Mononuclear cell (primary cell): ENCODE measurements around the gene TMEM203. TPM values are rescaled to one million over a fixed set of nuclear protein-coding genes. Genes with fewer than 3 reads are reported as not detected.

ENCODE experiments used
- H3K27me3 ChIP-seq: 2 replicates; pipeline ENCODE4 v1.6.0; 2011; ENCODE audit warnings: low read length, control low read depth; ENCODE audit not compliant: insufficient read depth
- H3K4me1 ChIP-seq: 2 replicates; pipeline ENCODE4 v1.5.1; 2011; ENCODE audit warnings: mild to moderate bottlenecking, low read length, control low read depth; ENCODE audit not compliant: insufficient read depth
- H3K4me3 ChIP-seq: 2 replicates; pipeline ENCODE4 v1.5.1; 2011; ENCODE audit warnings: mild to moderate bottlenecking, low read length, moderate library complexity
- H3K9me3 ChIP-seq: 2 replicates; pipeline ENCODE4 v1.5.1; 2011; ENCODE audit warnings: low read depth, mild to moderate bottlenecking, control low read depth, low read length
- total RNA-seq: library from RNA; depleted of rRNA; stranded (reverse); fragments of >200 nt; gene quantifications from one replicate; pipeline ENCODE4 v1.2.3, GENCODE V29; 2012

The TMEM203 gene
- total RNA-seq, 1 donor, result 21.1 TPM

DNA sequence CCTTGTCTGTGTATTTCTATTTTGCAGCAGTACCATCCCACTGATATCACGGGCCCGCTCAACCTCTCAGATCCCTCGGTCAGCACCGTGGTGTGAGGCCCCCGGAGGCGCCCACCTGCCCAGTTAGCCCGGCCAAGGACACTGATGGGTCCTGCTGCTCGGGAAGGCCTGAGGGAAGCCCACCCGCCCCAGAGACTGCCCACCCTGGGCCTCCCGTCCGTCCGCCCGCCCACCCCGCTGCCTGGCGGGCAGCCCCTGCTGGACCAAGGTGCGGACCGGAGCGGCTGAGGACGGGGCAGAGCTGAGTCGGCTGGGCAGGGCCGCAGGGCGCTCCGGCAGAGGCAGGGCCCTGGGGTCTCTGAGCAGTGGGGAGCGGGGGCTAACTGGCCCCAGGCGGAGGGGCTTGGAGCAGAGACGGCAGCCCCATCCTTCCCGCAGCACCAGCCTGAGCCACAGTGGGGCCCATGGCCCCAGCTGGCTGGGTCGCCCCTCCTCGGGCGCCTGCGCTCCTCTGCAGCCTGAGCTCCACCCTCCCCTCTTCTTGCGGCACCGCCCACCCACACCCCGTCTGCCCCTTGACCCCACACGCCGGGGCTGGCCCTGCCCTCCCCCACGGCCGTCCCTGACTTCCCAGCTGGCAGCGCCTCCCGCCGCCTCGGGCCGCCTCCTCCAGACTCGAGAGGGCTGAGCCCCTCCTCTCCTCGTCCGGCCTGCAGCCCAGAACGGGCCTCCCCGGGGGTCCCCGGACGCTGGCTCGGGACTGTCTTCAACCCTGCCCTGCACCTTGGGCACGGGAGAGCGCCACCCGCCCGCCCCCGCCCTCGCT lies 37.5 kb downstream of the TMEM203 start:
- Histone ChIP-seq H3K9me3 (no peaks in the 10 kb centered on the region), H3K4me3 (no peak overlapping the region), H3K27me3 (peaks cover 32% of the 10 kb centered on the region), H3K4me1 (peaks cover 7% of the 10 kb centered on the region)

- Histone ChIP-seq H3K4me3 (no peak overlapping the region), H3K4me1 (peaks cover 7% of the 10 kb centered on the region), H3K9me3 (no peaks in the 10 kb centered on the region), H3K27me3 (peaks cover 34% of the 10 kb centered on the region)
These were observed 38.1 kb downstream of the TMEM203 start for GRCh38 chr9:137167277-137167746.

- Histone ChIP-seq H3K4me1 (peaks cover 7% of the 10 kb centered on the region), H3K27me3 (peaks cover 34% of the 10 kb centered on the region), H3K9me3 (no peaks in the 10 kb centered on the region), H3K4me3 (no peak overlapping the region)
These were observed 38.8 kb downstream of the TMEM203 start for GRCh38 chr9:137166380-137167229.

DNA sequence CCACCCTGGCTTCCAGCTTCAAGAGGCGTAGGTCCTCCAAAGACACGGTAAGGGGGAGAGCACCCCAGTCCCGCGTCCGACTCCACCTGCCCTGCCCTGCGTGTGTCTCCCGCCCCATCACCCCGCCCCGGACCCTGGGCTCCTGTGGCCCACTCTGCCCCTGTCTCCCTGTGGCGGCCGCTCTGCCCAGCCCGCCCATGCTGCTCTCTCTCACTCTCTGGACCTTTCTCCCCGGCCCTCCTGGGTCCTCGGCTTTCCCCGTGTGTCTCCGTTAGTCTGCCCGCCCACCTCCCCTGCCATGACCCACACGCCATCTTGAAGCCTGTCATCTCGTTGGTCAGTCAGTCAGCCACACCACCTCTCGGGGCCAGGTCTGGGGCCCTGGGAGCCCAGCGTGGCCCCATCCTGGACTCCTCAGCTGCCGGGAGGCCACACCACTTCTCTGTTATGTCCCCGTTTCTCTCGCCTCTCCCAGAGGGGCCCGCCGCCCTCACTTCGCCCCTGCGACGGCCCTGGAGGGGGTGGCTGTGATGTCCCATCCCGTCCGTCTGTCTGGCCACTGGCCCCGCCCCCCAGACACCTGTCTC lies 40.1 kb downstream of the TMEM203 start:
- Histone ChIP-seq H3K4me3 (no peak overlapping the region), H3K27me3 (peaks cover 28% of the 10 kb centered on the region), H3K4me1 (peaks cover 7% of the 10 kb centered on the region), H3K9me3 (no peaks in the 10 kb centered on the region)

DNA sequence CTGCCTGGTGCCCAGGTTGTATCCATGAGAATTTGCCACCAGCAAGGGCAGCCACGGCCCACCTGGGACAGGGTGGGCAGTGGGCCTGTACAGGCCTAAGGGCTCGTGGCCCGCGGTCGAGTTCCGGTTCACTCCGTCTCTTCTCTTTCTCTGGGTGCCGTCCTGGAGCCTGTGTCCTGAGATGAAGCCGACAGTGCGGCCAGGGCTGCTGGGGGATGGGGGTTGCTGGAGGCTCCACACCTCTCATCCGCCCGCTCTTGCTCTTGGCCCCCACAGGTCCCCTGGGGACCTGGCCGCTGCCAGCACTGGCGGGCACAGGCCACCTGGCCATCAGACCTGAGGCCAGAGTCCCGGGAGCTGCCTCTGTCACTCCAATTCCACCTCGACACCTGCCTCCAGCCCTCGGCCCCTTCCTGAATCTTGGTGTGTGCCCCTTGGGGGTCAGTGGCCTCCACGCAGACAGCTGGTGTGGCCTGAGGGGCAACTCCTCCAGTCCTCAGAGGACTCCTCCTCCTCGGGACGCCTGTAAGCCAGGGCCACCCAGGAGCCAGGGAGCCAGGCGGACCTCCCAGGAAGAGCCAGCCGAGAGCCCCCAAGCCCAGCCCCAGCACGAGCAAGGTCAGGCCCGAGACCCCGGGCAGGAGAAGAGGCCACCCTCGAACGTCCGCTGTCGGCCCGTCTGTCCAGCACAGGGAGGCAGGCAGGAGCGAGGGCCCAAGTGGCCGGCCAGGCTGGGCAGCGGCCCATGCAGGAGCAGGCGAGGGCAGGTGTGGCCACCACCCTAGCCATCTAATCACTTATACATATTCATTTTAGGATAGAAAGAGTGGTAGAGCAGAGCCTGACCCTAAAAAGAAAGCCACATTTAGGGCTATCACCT lies 40.8 kb downstream of the TMEM203 start:
- Histone ChIP-seq H3K27me3 (peaks cover 23% of the 10 kb centered on the region), H3K9me3 (no peaks in the 10 kb centered on the region), H3K4me1 (peaks cover 7% of the 10 kb centered on the region), H3K4me3 (no peak overlapping the region)

- peaks cover 27% of the 10 kb centered on the region for H3K27me3 ChIP-seq
- H3K4me3 ChIP-seq, result no peak overlapping the region
- H3K9me3 ChIP-seq, result no peaks in the 10 kb centered on the region
- H3K4me1 ChIP-seq, result no peaks in the 10 kb centered on the region
These were observed 41.6 kb downstream of the TMEM203 start for GRCh38 chr9:137163805-137164204.

- H3K27me3 ChIP-seq, result peaks cover 30% of the 10 kb centered on the region
- H3K4me1 ChIP-seq, result no peaks in the 10 kb centered on the region
- no peak overlapping the region for H3K4me3 ChIP-seq
- no peaks in the 10 kb centered on the region for H3K9me3 ChIP-seq
These were observed 42.1 kb downstream of the TMEM203 start for GRCh38 chr9:137163365-137163715.

GRCh38 chr9:137162505-137163364 lies 42.7 kb downstream of the TMEM203 start:
- H3K4me1 ChIP-seq, result no peaks in the 10 kb centered on the region
- no peaks in the 10 kb centered on the region for H3K9me3 ChIP-seq
- H3K4me3 ChIP-seq, result no peak overlapping the region
- H3K27me3 ChIP-seq, result peaks cover 35% of the 10 kb centered on the region

GRCh38 chr9:137161558-137162486 lies 43.6 kb downstream of the TMEM203 start:
- no peaks in the 10 kb centered on the region for H3K4me1 ChIP-seq
- H3K9me3 ChIP-seq, result no peaks in the 10 kb centered on the region
- H3K4me3 ChIP-seq, result no peak overlapping the region
- H3K27me3 ChIP-seq, result peaks cover 39% of the 10 kb centered on the region

DNA sequence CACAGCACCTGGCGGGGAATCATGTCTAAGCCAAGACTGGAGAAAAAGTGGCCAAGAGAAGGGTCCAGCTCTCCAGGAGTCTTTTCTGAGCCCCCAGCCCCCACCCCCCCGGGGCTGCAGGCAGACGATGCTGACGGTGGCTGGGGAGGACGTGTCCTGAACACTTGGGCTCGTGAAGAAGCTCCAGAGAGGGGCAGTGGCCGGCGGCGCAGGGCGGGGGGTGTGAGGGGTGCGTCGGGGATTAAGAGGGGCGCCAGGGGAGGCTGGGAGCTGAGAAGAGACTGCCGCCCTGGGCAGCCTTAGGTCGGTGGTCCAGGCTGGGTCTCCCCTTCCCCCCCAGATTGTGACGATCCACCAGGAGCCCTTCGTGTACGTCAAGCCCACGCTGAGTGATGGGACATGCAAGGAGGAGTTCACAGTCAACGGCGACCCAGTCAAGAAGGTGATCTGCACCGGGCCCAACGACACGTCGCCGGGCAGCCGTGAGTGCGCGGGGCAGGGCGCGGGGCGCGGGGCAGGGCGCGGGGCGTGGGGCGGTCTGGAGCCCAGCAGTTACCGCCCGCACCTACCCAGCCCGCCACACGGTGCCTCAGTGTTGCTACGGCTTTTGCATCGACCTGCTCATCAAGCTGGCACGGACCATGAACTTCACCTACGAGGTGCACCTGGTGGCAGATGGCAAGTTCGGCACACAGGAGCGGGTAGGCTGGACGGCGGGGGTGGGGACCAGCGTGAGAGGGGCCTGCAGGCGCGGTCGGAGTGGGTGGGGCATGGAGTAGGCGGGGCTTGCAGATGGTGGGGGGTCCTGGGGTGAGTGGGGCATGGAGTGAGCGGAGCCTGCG lies 44.5 kb downstream of the TMEM203 start:
- Histone ChIP-seq H3K9me3 (no peaks in the 10 kb centered on the region), H3K4me3 (no peak overlapping the region), H3K4me1 (peaks cover 7% of the 10 kb centered on the region), H3K27me3 (peaks cover 37% of the 10 kb centered on the region)

GRCh38 chr9:137160054-137160425 lies 45.4 kb downstream of the TMEM203 start:
- peaks cover 37% of the 10 kb centered on the region for H3K27me3 ChIP-seq

More at GRCh38 chr9:137160054-137160425, 45.4 kb downstream of the TMEM203 start:
- Histone ChIP-seq H3K4me3 (no peak overlapping the region), H3K9me3 (no peaks in the 10 kb centered on the region), H3K4me1 (peaks cover 7% of the 10 kb centered on the region)
